Prostate gland (tissue), 2 donors: ENCODE results near the gene GOLGA7B.

Source experiments
- CTCF ChIP-seq, 4 experiments: fragments of 200-600 bp in 2 of 4; fragments of 450-650 bp in 2 of 4; sonication (generic) in 2 of 4; IDR thresholded peaks; 1 replicate in 3 of 4; 2 replicates in 1 of 4; pipeline ENCODE4 v1.5.1; 2016 to 2019; ENCODE audit warnings: antibody characterized with exemption in 4 of 4, mild to moderate bottlenecking in 2 of 4, moderate library complexity in 2 of 4
- POLR2AphosphoS5 ChIP-seq: sonication (generic); formaldehyde crosslinking; IDR thresholded peaks from one replicate; pipeline ENCODE4 v1.6.1; 2017; ENCODE audit warnings: antibody characterized with exemption

- no peak for TF ChIP-seq CTCF (IDR thresholded peaks at IDR 0.05)
- no peak for TF ChIP-seq POLR2AphosphoS5
These were observed 2.6 kb downstream of the GOLGA7B start for GRCh38 chr10:97852277-97852676.
